Left lung (tissue), 10 donors: ENCODE results near the gene LRRK1. TPM values are rescaled to one million over a fixed set of nuclear protein-coding genes. Genes with fewer than 3 reads are reported as not detected.

Experiments
- ATAC-seq: fragments of 200-7000 bp; cut with Tn5 transposase; one replicate; pipeline ENCODE4 v1.9.1; 2020; ENCODE audit warnings: moderate library complexity
- DNase-seq, 4 donors: peaks; one replicate each; pipeline ENCODE4 v3.0.0-alpha.2; 2013 to 2020
- H3K27ac ChIP-seq, 2 donors: fragments of 200-600 bp; sonication (generic) in 1 of 2; one replicate each; pipeline versions ENCODE4 v1.5.0 to v1.8.0; 2020 to 2021
- H3K27me3 ChIP-seq, 2 donors: fragments of 200-600 bp; sonication (generic) in 1 of 2; one replicate each; pipeline versions ENCODE4 v1.5.0 to v1.8.0; 2020 to 2021
- H3K36me3 ChIP-seq, 2 donors: fragments of 200-600 bp; sonication (generic) in 1 of 2; one replicate each; pipeline versions ENCODE4 v1.5.0 to v1.8.0; 2020 to 2021
- H3K4me1 ChIP-seq, 2 donors: fragments of 200-600 bp; one replicate each; pipeline ENCODE4 v1.8.0; 2021
- H3K4me3 ChIP-seq, 2 donors: fragments of 200-600 bp; sonication (generic) in 1 of 2; one replicate each; pipeline versions ENCODE4 v1.5.0 to v1.8.0; 2020 to 2021; ENCODE audit warnings: mild to moderate bottlenecking in 1 of 2
- H3K9me3 ChIP-seq, 2 donors: fragments of 200-600 bp; sonication (generic) in 1 of 2; one replicate each; pipeline versions ENCODE4 v1.5.0 to v1.8.0; 2020 to 2021
- CTCF ChIP-seq, 2 donors: fragments of 200-600 bp; sonication (generic) in 1 of 2; IDR thresholded peaks; one replicate each; pipeline versions ENCODE4 v1.5.0 to v1.8.0; 2021; ENCODE audit warnings: antibody characterized with exemption in 2 of 2
- intact Hi-C, 2 donors: fragments of 100-400 bp; cut with DNase I; formaldehyde crosslinking; loops; one replicate each; pipeline versions ENCODE4 v1.11.2 to v1.14.2; 2022
- polyA plus RNA-seq, 6 donors: library from polyadenylated mRNA; unstranded; fragments of 120-200 nt; gene quantifications; one replicate each; pipeline ENCODE4 v1.2.1, GENCODE V29; 2013; ENCODE audit not compliant: insufficient read length in 6 of 6
- total RNA-seq, 2 donors: library from RNA; stranded (reverse); fragmentation: NEBNext Ultra II Directional; extraction: Animal tissue kit (Norgen Biotek cat#: 25700); gene quantifications; one replicate each; pipeline ENCODE4 v1.2.1, GENCODE V29; 2021
- donor health status: DM: no; HTN: yes; CAD: no.
- donor health status: DM: no; HTN: no; CAD: no.

The LRRK1 gene
- total and polyA plus RNA-seq, 8 donors = 1.9 to 24.2 (median 3.0) TPM

- TF ChIP-seq CTCF (IDR thresholded peaks at IDR 0.05) = no peak
- Histone ChIP-seq H3K27me3 (no peaks in the 10 kb centered on the region), H3K9me3 (no peaks in the 10 kb centered on the region), H3K36me3 (no peaks in the 10 kb centered on the region), H3K27ac (no peak overlapping the region), H3K4me1 (no peaks in the 10 kb centered on the region), H3K4me3 (no peak overlapping the region)
- intact Hi-C loops = no loop called here
- ATAC-seq (no peak), DNase-seq (no peak)
Observed at GRCh38 chr15:100948430-100948762, 29.2 kb downstream of the LRRK1 start.

- Histone ChIP-seq H3K9me3 (no peaks in the 10 kb centered on the region), H3K27me3 (no peaks in the 10 kb centered on the region), H3K4me1 (no peaks in the 10 kb centered on the region), H3K27ac (no peak overlapping the region), H3K4me3 (no peak overlapping the region), H3K36me3 (no peaks in the 10 kb centered on the region)
- TF ChIP-seq CTCF (IDR thresholded peaks at IDR 0.05) = no peak
- DNase-seq = no peak
- no peak for ATAC-seq
- intact Hi-C loops = no loop called here
Observed at GRCh38 chr15:100949691-100950090, 30.5 kb downstream of the LRRK1 start.

- ATAC-seq = no peak
- H3K4me1 ChIP-seq = no peaks in the 10 kb centered on the region
- H3K4me3 ChIP-seq = no peak overlapping the region
- no peak for DNase-seq
- no peaks in the 10 kb centered on the region for H3K36me3 ChIP-seq
- intact Hi-C loops = no loop called here
- H3K27ac ChIP-seq = no peak overlapping the region
- no peaks in the 10 kb centered on the region for H3K9me3 ChIP-seq
- no peaks in the 10 kb centered on the region for H3K27me3 ChIP-seq
- no peak for TF ChIP-seq CTCF (IDR thresholded peaks at IDR 0.05)
Observed at GRCh38 chr15:100951965-100952364, 32.8 kb downstream of the LRRK1 start.

- no peak for TF ChIP-seq CTCF (IDR thresholded peaks at IDR 0.05)
- no peak overlapping the region for H3K27ac ChIP-seq
- no peaks in the 10 kb centered on the region for H3K27me3 ChIP-seq
- no peaks in the 10 kb centered on the region for H3K4me1 ChIP-seq
- no peaks in the 10 kb centered on the region for H3K9me3 ChIP-seq
- DNase-seq = no peak
- ATAC-seq = no peak
- intact Hi-C loops = no loop called here
- H3K4me3 ChIP-seq = no peak overlapping the region
- no peaks in the 10 kb centered on the region for H3K36me3 ChIP-seq
Observed at GRCh38 chr15:100952566-100952965, 33.4 kb downstream of the LRRK1 start.

- Histone ChIP-seq H3K27ac (no peak overlapping the region), H3K9me3 (no peaks in the 10 kb centered on the region), H3K4me3 (no peak overlapping the region), H3K4me1 (peaks cover 4 to 23% of the 10 kb centered on the region in 2 donors), H3K36me3 (no peaks in the 10 kb centered on the region), H3K27me3 (no peaks in the 10 kb centered on the region)
- no peak for TF ChIP-seq CTCF (IDR thresholded peaks at IDR 0.05)
- DNase-seq (no peak), ATAC-seq (peak; percentile 81)
- intact Hi-C loops = no loop called here
Observed at GRCh38 chr15:100958326-100959065, 39.3 kb downstream of the LRRK1 start.
